HG03108 (cell line): Measurements from ENCODE around the gene PPP6R2.
A peak's percentile ranks its signal among the peaks of the same experiment; 100 is the strongest.
"Not testable (repeated sequence)": the region's sequence is repeated elsewhere in the genome, so short reads cannot be mapped to it uniquely, and the experiment has no call there.

ENCODE experiments used
- ATAC-seq: cut with Tn5 transposase; IDR thresholded peaks from one replicate; pipeline ENCODE4 v1.9.1; 2021; ENCODE audit warnings: moderate library complexity; ENCODE audit not compliant: unreplicated experiment

PPP6R2 gene

GRCh38 chr22:50339945-50340879, 2.9 kb upstream of the PPP6R2 start:
- ATAC-seq: no peak

- peak; percentile 57 for ATAC-seq
Observed at GRCh38 chr22:50341977-50342650, 1.0 kb upstream of the PPP6R2 start.

- no peak for ATAC-seq
Observed at GRCh38 chr22:50343541-50343935, 411 bp downstream of the PPP6R2 start.

- no peak for ATAC-seq
Observed at GRCh38 chr22:50346470-50346869, 3.3 kb downstream of the PPP6R2 start.

GRCh38 chr22:50347157-50347556, 4.0 kb downstream of the PPP6R2 start:
- ATAC-seq: no peak

GRCh38 chr22:50348058-50348457, 4.9 kb downstream of the PPP6R2 start:
- ATAC-seq: no peak

- no peak for ATAC-seq
Observed at GRCh38 chr22:50356186-50356585, 13.1 kb downstream of the PPP6R2 start.

GRCh38 chr22:50357222-50357621, 14.1 kb downstream of the PPP6R2 start:
- no peak for ATAC-seq

GRCh38 chr22:50357756-50358155, 14.6 kb downstream of the PPP6R2 start:
- ATAC-seq: no peak

- no peak for ATAC-seq
Observed at GRCh38 chr22:50360578-50360977, 17.5 kb downstream of the PPP6R2 start.

GRCh38 chr22:50361222-50361621, 18.1 kb downstream of the PPP6R2 start:
- ATAC-seq: no peak

GRCh38 chr22:50361688-50362087, 18.6 kb downstream of the PPP6R2 start:
- ATAC-seq: no peak

GRCh38 chr22:50363166-50363802, 20.2 kb downstream of the PPP6R2 start:
- ATAC-seq: no peak

GRCh38 chr22:50363803-50364194, 20.7 kb downstream of the PPP6R2 start:
- ATAC-seq: not testable (repeated sequence)

GRCh38 chr22:50367778-50368500, 24.8 kb downstream of the PPP6R2 start:
- ATAC-seq: no peak

- no peak for ATAC-seq
Observed at GRCh38 chr22:50371101-50371648, 28.0 kb downstream of the PPP6R2 start.

GRCh38 chr22:50376085-50376651, 33.0 kb downstream of the PPP6R2 start:
- no peak for ATAC-seq

- not testable (repeated sequence) for ATAC-seq
Observed at GRCh38 chr22:50381021-50381555, 38.0 kb downstream of the PPP6R2 start.

- ATAC-seq: no peak
Observed at GRCh38 chr22:50396751-50397370, 53.7 kb downstream of the PPP6R2 start.
